Activated B cell treated with CpG ODN at 0.5 μM for 24 hours (primary cell): ENCODE measurements around the gene NMNAT3. TPM values are rescaled to one million over a fixed set of nuclear protein-coding genes. Genes with fewer than 3 reads are reported as not detected.

Experiments used
- ATAC-seq: fragments of 200-7000 bp; cut with Tn5 transposase; one replicate; pipeline ENCODE4 v1.10.0; 2021; ENCODE audit warnings: low read depth, mild to moderate bottlenecking, moderate library complexity
- CTCF ChIA-PET: fragments of 350-600 bp; sonication (Branson Sonifier 250); formaldehyde crosslinking; loops from one replicate; lab custom pipeline; 2021; ENCODE audit warnings: antibody characterized with exemption; lab: Charles Lee
- POLR2A ChIA-PET: fragments of 350-600 bp; sonication (Branson Sonifier 250); formaldehyde crosslinking; loops from one replicate; lab custom pipeline; 2021; ENCODE audit warnings: antibody characterized with exemption; lab: Charles Lee
- DNase-seq: peaks from one replicate; pipeline ENCODE4 v3.0.0; 2022
- H3K27ac Mint-ChIP-seq: one replicate; pipeline ENCODE4 v1.8.0; 2020; ENCODE audit warnings: mixed read lengths
- H3K27me3 Mint-ChIP-seq: one replicate; pipeline ENCODE4 v1.8.0; 2021; ENCODE audit warnings: mixed read lengths
- H3K36me3 Mint-ChIP-seq: one replicate; pipeline ENCODE4 v1.8.0; 2021; ENCODE audit warnings: low read depth, mixed read lengths
- H3K4me1 Mint-ChIP-seq: one replicate; pipeline ENCODE4 v1.8.0; 2021; ENCODE audit warnings: mixed read lengths
- H3K4me3 Mint-ChIP-seq: one replicate; pipeline ENCODE4 v1.8.0; 2020; ENCODE audit warnings: mild to moderate bottlenecking, mixed read lengths
- H3K9me3 Mint-ChIP-seq: one replicate; pipeline ENCODE4 v1.8.0; 2020; ENCODE audit warnings: mixed read lengths
- intact Hi-C: fragments of 100-400 bp; cut with micrococcal nuclease; formaldehyde crosslinking; loops from one replicate; pipeline ENCODE4 v1.15.1; 2024
- total RNA-seq: library from RNA; stranded (reverse); gene quantifications from 2 replicates; pipeline ENCODE4 v1.2.3, GENCODE V29; 2022
- TF ChIP-seq, protein P1 (sequence below): fragments of 200-600 bp; IDR thresholded peaks from one replicate; pipeline ENCODE4 v1.8.0; 2022; ENCODE audit warnings: antibody characterized with exemption, mild to moderate bottlenecking

The NMNAT3 gene
- total RNA-seq, 1 donor from 2014 or later = 1.1 TPM

- Mint-ChIP-seq H3K4me1 (no peaks in the 10 kb centered on the region), H3K36me3 (no peaks in the 10 kb centered on the region), H3K9me3 (no peaks in the 10 kb centered on the region), H3K4me3 (no peak overlapping the region), H3K27me3 (peaks cover 3% of the 10 kb centered on the region), H3K27ac (no peak overlapping the region)
- ATAC-seq = no peak
- ChIA-PET POLR2A (no interaction called here), CTCF (no interaction called here)
- DNase-seq = no peak
- intact Hi-C loops = no loop called here
- TF ChIP-seq, protein P1, sequence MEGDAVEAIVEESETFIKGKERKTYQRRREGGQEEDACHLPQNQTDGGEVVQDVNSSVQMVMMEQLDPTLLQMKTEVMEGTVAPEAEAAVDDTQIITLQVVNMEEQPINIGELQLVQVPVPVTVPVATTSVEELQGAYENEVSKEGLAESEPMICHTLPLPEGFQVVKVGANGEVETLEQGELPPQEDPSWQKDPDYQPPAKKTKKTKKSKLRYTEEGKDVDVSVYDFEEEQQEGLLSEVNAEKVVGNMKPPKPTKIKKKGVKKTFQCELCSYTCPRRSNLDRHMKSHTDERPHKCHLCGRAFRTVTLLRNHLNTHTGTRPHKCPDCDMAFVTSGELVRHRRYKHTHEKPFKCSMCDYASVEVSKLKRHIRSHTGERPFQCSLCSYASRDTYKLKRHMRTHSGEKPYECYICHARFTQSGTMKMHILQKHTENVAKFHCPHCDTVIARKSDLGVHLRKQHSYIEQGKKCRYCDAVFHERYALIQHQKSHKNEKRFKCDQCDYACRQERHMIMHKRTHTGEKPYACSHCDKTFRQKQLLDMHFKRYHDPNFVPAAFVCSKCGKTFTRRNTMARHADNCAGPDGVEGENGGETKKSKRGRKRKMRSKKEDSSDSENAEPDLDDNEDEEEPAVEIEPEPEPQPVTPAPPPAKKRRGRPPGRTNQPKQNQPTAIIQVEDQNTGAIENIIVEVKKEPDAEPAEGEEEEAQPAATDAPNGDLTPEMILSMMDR = no peak
Measured at GRCh38 chr3:139548801-139549200, 129.0 kb downstream of the NMNAT3 start.

GRCh38 chr3:139547666-139548065 lies 130.1 kb downstream of the NMNAT3 start:
- H3K4me3 Mint-ChIP-seq = no peak overlapping the region
- intact Hi-C loops = no loop called here
- H3K4me1 Mint-ChIP-seq = no peaks in the 10 kb centered on the region
- no peak for ATAC-seq
- peaks cover 5% of the 10 kb centered on the region for H3K27me3 Mint-ChIP-seq
- H3K9me3 Mint-ChIP-seq = no peaks in the 10 kb centered on the region
- H3K27ac Mint-ChIP-seq = no peak overlapping the region
- ChIA-PET CTCF (no interaction called here), POLR2A (no interaction called here)
- TF ChIP-seq, protein P1 = no peak
- H3K36me3 Mint-ChIP-seq = no peaks in the 10 kb centered on the region
- DNase-seq = no peak

- TF ChIP-seq, protein P1 = no peak
- ChIA-PET CTCF (no interaction called here), POLR2A (no interaction called here)
- DNase-seq (no peak), ATAC-seq (no peak)
- no peak overlapping the region for H3K4me3 Mint-ChIP-seq
- intact Hi-C loops = no loop called here
- H3K36me3 Mint-ChIP-seq = no peaks in the 10 kb centered on the region
- H3K4me1 Mint-ChIP-seq = no peaks in the 10 kb centered on the region
- peaks cover 11% of the 10 kb centered on the region for H3K27me3 Mint-ChIP-seq
- no peaks in the 10 kb centered on the region for H3K9me3 Mint-ChIP-seq
- H3K27ac Mint-ChIP-seq = no peak overlapping the region
Measured at GRCh38 chr3:139546772-139547171, 131.0 kb downstream of the NMNAT3 start.

- Mint-ChIP-seq H3K27ac (no peak overlapping the region), H3K4me3 (no peak overlapping the region), H3K9me3 (no peaks in the 10 kb centered on the region), H3K27me3 (peaks cover 32% of the 10 kb centered on the region), H3K4me1 (peaks cover 7% of the 10 kb centered on the region), H3K36me3 (no peaks in the 10 kb centered on the region)
- CTCF ChIA-PET = no interaction called here
- TF ChIP-seq, protein P1 = no peak
- intact Hi-C loops = no loop called here
- POLR2A ChIA-PET = no interaction called here
- ATAC-seq (no peak), DNase-seq (no peak)
Measured at GRCh38 chr3:139541532-139542288, 136.1 kb downstream of the NMNAT3 start.

- no peak overlapping the region for H3K4me3 Mint-ChIP-seq
Measured at GRCh38 chr3:139540651-139541531, 136.9 kb downstream of the NMNAT3 start.

More at GRCh38 chr3:139540651-139541531, 136.9 kb downstream of the NMNAT3 start:
- Mint-ChIP-seq H3K9me3 (no peaks in the 10 kb centered on the region), H3K27ac (no peak overlapping the region), H3K4me1 (peaks cover 7% of the 10 kb centered on the region), H3K27me3 (peaks cover 32% of the 10 kb centered on the region), H3K36me3 (no peaks in the 10 kb centered on the region)
- intact Hi-C loops = no loop called here
- TF ChIP-seq, protein P1 = no peak
- POLR2A ChIA-PET = no interaction called here
- no peak for DNase-seq
- ATAC-seq = no peak
- CTCF ChIA-PET = no interaction called here
